Transverse colon (tissue), 4 donors: Measurements from ENCODE around the gene HEG1.

ENCODE experiments used
- EP300 ChIP-seq: sonication (generic); formaldehyde crosslinking; IDR thresholded peaks from one replicate; pipeline ENCODE4 v1.6.1; 2017; ENCODE audit warnings: antibody characterized with exemption, low read depth
- POLR2A ChIP-seq: fragments of 450-650 bp; IDR thresholded peaks from one replicate; pipeline ENCODE4 v1.6.1; 2016; ENCODE audit warnings: antibody characterized with exemption, mild to moderate bottlenecking, moderate library complexity
- POLR2AphosphoS5 ChIP-seq, 3 donors: sonication (generic); formaldehyde crosslinking; IDR thresholded peaks; one replicate each; pipeline ENCODE4 v1.6.1; 2016; ENCODE audit warnings: antibody characterized with exemption in 3 of 3
- TF ChIP-seq, protein P1 (sequence below), 5 experiments: fragments of 200-600 bp in 3 of 5; fragments of 450-650 bp in 2 of 5; sonication (generic) in 3 of 5; IDR thresholded peaks; 1 replicate in 2 of 5; 2 replicates in 3 of 5; pipeline ENCODE4 v1.5.1; 2016 to 2017; ENCODE audit warnings: antibody characterized with exemption in 5 of 5, inconsistent platforms in 3 of 5, mild to moderate bottlenecking in 2 of 5, moderate library complexity in 1 of 5

DNA sequence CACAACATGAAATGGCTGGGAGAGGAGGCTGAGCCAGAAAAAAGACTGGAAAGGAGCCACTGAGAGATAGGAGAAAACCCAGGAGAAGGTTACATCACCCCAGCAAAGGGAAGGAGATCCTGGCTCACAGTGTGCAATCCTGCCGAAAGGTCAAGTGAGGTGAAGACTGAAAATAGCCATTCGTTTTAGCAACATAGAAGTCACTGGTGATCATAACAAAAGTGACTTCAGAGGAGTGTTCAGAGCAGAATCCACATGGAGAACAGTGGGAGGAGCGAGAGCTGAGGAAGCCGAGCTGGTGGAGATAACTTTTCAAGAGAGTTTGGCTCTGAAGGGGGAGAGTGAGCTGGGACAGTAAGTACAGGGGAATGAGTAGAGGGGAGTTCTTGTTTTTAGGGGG is 5.4 kb upstream of the HEG1 start:
- TF ChIP-seq, protein P1, sequence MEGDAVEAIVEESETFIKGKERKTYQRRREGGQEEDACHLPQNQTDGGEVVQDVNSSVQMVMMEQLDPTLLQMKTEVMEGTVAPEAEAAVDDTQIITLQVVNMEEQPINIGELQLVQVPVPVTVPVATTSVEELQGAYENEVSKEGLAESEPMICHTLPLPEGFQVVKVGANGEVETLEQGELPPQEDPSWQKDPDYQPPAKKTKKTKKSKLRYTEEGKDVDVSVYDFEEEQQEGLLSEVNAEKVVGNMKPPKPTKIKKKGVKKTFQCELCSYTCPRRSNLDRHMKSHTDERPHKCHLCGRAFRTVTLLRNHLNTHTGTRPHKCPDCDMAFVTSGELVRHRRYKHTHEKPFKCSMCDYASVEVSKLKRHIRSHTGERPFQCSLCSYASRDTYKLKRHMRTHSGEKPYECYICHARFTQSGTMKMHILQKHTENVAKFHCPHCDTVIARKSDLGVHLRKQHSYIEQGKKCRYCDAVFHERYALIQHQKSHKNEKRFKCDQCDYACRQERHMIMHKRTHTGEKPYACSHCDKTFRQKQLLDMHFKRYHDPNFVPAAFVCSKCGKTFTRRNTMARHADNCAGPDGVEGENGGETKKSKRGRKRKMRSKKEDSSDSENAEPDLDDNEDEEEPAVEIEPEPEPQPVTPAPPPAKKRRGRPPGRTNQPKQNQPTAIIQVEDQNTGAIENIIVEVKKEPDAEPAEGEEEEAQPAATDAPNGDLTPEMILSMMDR (IDR thresholded peaks at IDR 0.05), result no peak
- TF ChIP-seq POLR2AphosphoS5 (IDR thresholded peaks at IDR 0.05), result peak; percentile 56 to 77 (median 74)
- TF ChIP-seq POLR2A, result no peak
- peak; percentile 60 for TF ChIP-seq EP300
